Transverse colon (tissue), 3 donors: ENCODE data around the gene PPP6R2.

ENCODE experiments used
- CTCF ChIP-seq, 5 experiments: fragments of 200-600 bp in 3 of 5; fragments of 450-650 bp in 2 of 5; sonication (generic) in 3 of 5; IDR thresholded peaks; 1 replicate in 2 of 5; 2 replicates in 3 of 5; pipeline ENCODE4 v1.5.1; 2016 to 2017; ENCODE audit warnings: antibody characterized with exemption in 5 of 5, inconsistent platforms in 3 of 5, mild to moderate bottlenecking in 2 of 5, moderate library complexity in 1 of 5
- POLR2A ChIP-seq: fragments of 450-650 bp; IDR thresholded peaks from one replicate; pipeline ENCODE4 v1.6.1; 2016; ENCODE audit warnings: antibody characterized with exemption, mild to moderate bottlenecking, moderate library complexity

DNA sequence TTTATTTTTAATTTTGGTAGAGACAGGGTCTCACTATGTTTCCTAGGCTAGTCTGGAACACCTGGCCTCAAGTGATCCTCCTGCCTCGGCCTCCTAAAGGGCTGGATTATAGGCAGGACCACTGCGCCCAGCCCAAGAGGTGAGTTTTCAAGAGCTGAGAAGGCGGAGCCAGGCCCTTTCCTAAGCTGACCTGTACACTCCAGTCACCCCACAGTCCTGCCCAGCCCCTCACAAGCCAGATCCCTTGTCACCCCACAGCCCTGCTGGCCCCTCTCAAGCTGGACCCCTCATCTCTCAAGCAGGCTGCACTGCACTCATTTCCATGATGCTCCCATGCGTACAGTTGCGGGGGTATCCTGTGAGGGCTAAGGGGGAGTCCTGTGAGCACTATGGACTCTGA is 19.2 kb upstream of the PPP6R2 start:
- TF ChIP-seq POLR2A: no peak
- TF ChIP-seq CTCF (IDR thresholded peaks at IDR 0.05): no peak
